Measurements from ENCODE around the gene RNF208.
"Not testable (repeated sequence)": the region's sequence is repeated elsewhere in the genome, so short reads cannot be mapped to it uniquely, and the experiment has no call there.

GRCh38 chr9:137243266-137243625 lies 21.2 kb upstream of the RNF208 start:
- TF ChIP-seq ZNF521 (tag by site-specific recombination; IDR thresholded peaks at IDR 0.05); ZNF324 (tag by site-specific recombination; IDR thresholded peaks at IDR 0.05); CTCF (tag by site-specific recombination; IDR thresholded peaks at IDR 0.05); KLF17 (tag by site-specific recombination; IDR thresholded peaks at IDR 0.05); ZBTB7A (tag by site-specific recombination; IDR thresholded peaks at IDR 0.05; ENCODE audit: low read depth); TCF7L2 (IDR thresholded peaks at IDR 0.05; ENCODE audit: borderline replicate concordance, low read depth, low read length); ZNF791 (tag by site-specific recombination; IDR thresholded peaks at IDR 0.05); ZNF23 (tag by site-specific recombination; IDR thresholded peaks at IDR 0.05; ENCODE audit: borderline replicate concordance): not testable (repeated sequence)
- 0 out of 2 replicates have a peak, but pooled peaks have one; percentile 6 for TF ChIP-seq ZNF169 (tag by site-specific recombination; IDR thresholded peaks at IDR 0.05)

All from HEK293 (cell line).